OCI-LY7 (cell line): Measurements from ENCODE around the gene GPD1L. TPM values are rescaled to one million over a fixed set of nuclear protein-coding genes. Genes with fewer than 3 reads are reported as not detected.

Source experiments
- BruUV-seq: library from RNA; stranded (reverse); fragments of 400-500 nt; replicated peaks from 2 replicates; lab custom pipeline; 2021; lab: Mats Ljungman, UMichigan
- CTCF ChIA-PET: fragments of 300-600 bp; sonication (Branson Sonifier 250); formaldehyde crosslinking; loops from one replicate; lab custom pipeline; 2022; ENCODE audit warnings: antibody characterized with exemption; ENCODE audit not compliant: unreplicated experiment; lab: Charles Lee
- POLR2A ChIA-PET: fragments of 300-600 bp; sonication (Branson Sonifier 250); formaldehyde crosslinking; loops from one replicate; lab custom pipeline; 2022; ENCODE audit warnings: antibody characterized with exemption; lab: Charles Lee
- DNase-seq: peaks from one replicate; pipeline ENCODE4 v3.0.0-alpha.2; 2015; ENCODE audit warnings: low spot score
- H2AFZ ChIP-seq: fragments of 200-600 bp; sonication (generic), shearing (Covaris generic); 2 replicates; pipeline ENCODE4 v1.6.1; 2014; ENCODE audit warnings: mild to moderate bottlenecking, antibody characterized with exemption, low read length, moderate library complexity
- H3K27ac ChIP-seq: fragments of 200-600 bp; sonication (generic); 2 replicates; pipeline ENCODE4 v1.5.1; 2014; ENCODE audit warnings: mixed run types, low read depth, mild to moderate bottlenecking, moderate library complexity, low read length, inconsistent platforms; ENCODE audit not compliant: poor library complexity, severe bottlenecking
- H3K36me3 ChIP-seq: fragments of 200-600 bp; sonication (generic); 2 replicates; pipeline ENCODE4 v1.6.1; 2014; ENCODE audit warnings: mild to moderate bottlenecking, antibody characterized with exemption, low read length, moderate library complexity, mixed read lengths; ENCODE audit not compliant: insufficient read depth
- H3K4me1 ChIP-seq: fragments of 200-600 bp; sonication (generic); 2 replicates; pipeline ENCODE4 v1.5.1; 2014; ENCODE audit warnings: mild to moderate bottlenecking, low read length; ENCODE audit not compliant: insufficient read depth, poor library complexity, severe bottlenecking
- H3K4me2 ChIP-seq: fragments of 200-600 bp; sonication (generic); 2 replicates; pipeline ENCODE4 v1.6.1; 2014; ENCODE audit warnings: mild to moderate bottlenecking, low read length
- H3K4me3 ChIP-seq: fragments of 200-600 bp; sonication (generic); 2 replicates; pipeline ENCODE4 v1.5.1; 2014; ENCODE audit warnings: mild to moderate bottlenecking, low read depth, low read length; ENCODE audit not compliant: poor library complexity, severe bottlenecking
- H3K79me2 ChIP-seq: fragments of 200-600 bp; sonication (generic); 2 replicates; pipeline ENCODE4 v1.6.1; 2016; ENCODE audit warnings: low read depth, mild to moderate bottlenecking, low read length, moderate library complexity, mixed read lengths; ENCODE audit not compliant: insufficient read depth
- H3K9me2 ChIP-seq: fragments of 200-600 bp; sonication (generic); 2 replicates; pipeline ENCODE4 v1.6.1; 2016; ENCODE audit warnings: mild to moderate bottlenecking, low read length, mixed read lengths; ENCODE audit not compliant: insufficient read depth
- H3K9me3 ChIP-seq: fragments of 200-600 bp; sonication (generic); 2 replicates; pipeline ENCODE4 v1.6.1; 2014; ENCODE audit warnings: mild to moderate bottlenecking, mixed run types, low read length, mixed read lengths
- H4K20me1 ChIP-seq: fragments of 200-600 bp; sonication (generic); 2 replicates; pipeline ENCODE4 v1.6.1; 2014; ENCODE audit warnings: mild to moderate bottlenecking, antibody characterized with exemption, low read length, moderate library complexity, mixed read lengths; ENCODE audit not compliant: insufficient read depth
- CTCF ChIP-seq: fragments of 200-600 bp; sonication (generic); conservative IDR thresholded peaks from 2 replicates; pipeline ENCODE4 v1.5.1; 2014; ENCODE audit warnings: mild to moderate bottlenecking, antibody characterized with exemption, low read length, moderate library complexity, mixed read lengths
- EZH2phosphoT487 ChIP-seq: fragments of 200-600 bp; sonication (generic); IDR thresholded peaks from 2 replicates; pipeline ENCODE4 v1.6.1; 2018; ENCODE audit warnings: low read depth, borderline replicate concordance, mild to moderate bottlenecking, mixed run types, antibody characterized with exemption, low read length, moderate library complexity, mixed read lengths
- intact Hi-C: fragments of 100-400 bp; cut with micrococcal nuclease; formaldehyde crosslinking; loops from one replicate; pipeline ENCODE4 v1.10.0; 2022; ENCODE audit not compliant: unreplicated experiment
- total RNA-seq, 2 experiments: library from RNA; depleted of rRNA in 1 of 2; stranded (reverse); fragments of >200 nt in 1 of 2; shearing (Covaris generic) in 1 of 2; gene quantifications; 2 replicates each; pipeline ENCODE4 v1.2.3, GENCODE V29; 2014 to 2022

GPD1L gene
- total RNA-seq, 2 experiments from 2014 or later, result 27.5 to 29.2 TPM

GRCh38 chr3:32217339-32217738 is 110.9 kb downstream of the GPD1L start:
- no peaks in the 10 kb centered on the region for H4K20me1 ChIP-seq
- no peaks in the 10 kb centered on the region for H3K9me2 ChIP-seq
- no peak overlapping the region for H3K4me2 ChIP-seq
- H3K4me1 ChIP-seq, result no peaks in the 10 kb centered on the region
- no peaks in the 10 kb centered on the region for H3K36me3 ChIP-seq
- no peaks in the 10 kb centered on the region for H3K79me2 ChIP-seq
- no peak overlapping the region for H2AFZ ChIP-seq
- BruUV-seq, result no TSS peak
- DNase-seq, result no peak
- H3K4me3 ChIP-seq, result no peak overlapping the region
- no peaks in the 10 kb centered on the region for H3K9me3 ChIP-seq
- intact Hi-C loops, result no loop called here
- H3K27ac ChIP-seq, result no peak overlapping the region
- no peak for TF ChIP-seq EZH2phosphoT487
- no peak for TF ChIP-seq CTCF
- ChIA-PET POLR2A (interaction anchor here (0.6 to 1.4 kb wide), 4 partner anchors 10 to 1588 kb away, joined by 3 to 4 read pairs (median 4); no protein-coding TSS in a partner anchor), CTCF (interaction anchor here (0.5 kb wide), 1 partner anchor 137 kb away, joined by 4 read pairs; no protein-coding TSS in a partner anchor)

Other genes with a start within 250 kb of the GPD1L start
- gene OSBPL10, start 125.4 kb upstream of the GPD1L start, total RNA-seq (2014; rRNA removed; shearing (Covaris generic)), result 58.4 and 65.7 TPM in 2 replicates
- 157 and 170 TPM in 2 replicates for gene OSBPL10, start 125.4 kb upstream of the GPD1L start, total RNA-seq (2022)
- 13.8 and 20.3 TPM in 2 replicates for gene ZNF860, start 124.9 kb upstream of the GPD1L start, total RNA-seq (2014; rRNA removed; shearing (Covaris generic))
- gene ZNF860, start 124.9 kb upstream of the GPD1L start, total RNA-seq (2022), result 22.2 and 24.2 TPM in 2 replicates
- 0.31 and 1.5 TPM in 2 replicates for gene CMTM8, start 132.1 kb downstream of the GPD1L start, total RNA-seq (2014; rRNA removed; shearing (Covaris generic))
- 2.7 and 3.0 TPM in 2 replicates for gene CMTM8, start 132.1 kb downstream of the GPD1L start, total RNA-seq (2022)